Coronary artery (tissue), 2 donors: ENCODE measurements around the gene SLC27A5.

Experiments
- DNase-seq: peaks from one replicate; pipeline ENCODE4 v3.0.0-alpha.2; 2017; ENCODE audit warnings: low spot score
- H3K27ac ChIP-seq, 2 donors: fragments of 200-600 bp; sonication (generic); one replicate each; pipeline ENCODE4 v1.5.1; 2016 to 2019
- H3K4me3 ChIP-seq: fragments of 200-600 bp; sonication (generic); 2 replicates; pipeline ENCODE4 v1.5.1; 2016; ENCODE audit warnings: mild to moderate bottlenecking, moderate library complexity
- CTCF ChIP-seq: fragments of 200-600 bp; sonication (generic); IDR thresholded peaks from one replicate; pipeline ENCODE4 v1.5.1; 2019; ENCODE audit warnings: antibody characterized with exemption

Gene SLC27A5

GRCh38 chr19:58479303-58479702 lies 32.5 kb downstream of the SLC27A5 start:
- H3K27ac ChIP-seq: no peak overlapping the region
- no peak for TF ChIP-seq CTCF
- DNase-seq: no peak

GRCh38 chr19:58477871-58478270 lies 33.9 kb downstream of the SLC27A5 start:
- Histone ChIP-seq H3K27ac (peak overlapping the region in 1 of 2 donors; percentile 93), H3K4me3 (no peak overlapping the region)
- TF ChIP-seq CTCF: no peak
- no peak for DNase-seq

More at GRCh38 chr19:58479303-58479702, 32.5 kb downstream of the SLC27A5 start:
- no peak overlapping the region for H3K4me3 ChIP-seq

GRCh38 chr19:58477130-58477529 lies 34.7 kb downstream of the SLC27A5 start:
- no peak for DNase-seq
- Histone ChIP-seq H3K4me3 (peak overlapping the region; percentile 75), H3K27ac (peak overlapping the region; percentile 64 to 93)
- no peak for TF ChIP-seq CTCF

GRCh38 chr19:58476498-58477015 lies 35.2 kb downstream of the SLC27A5 start:
- TF ChIP-seq CTCF: no peak
- DNase-seq: no peak
- Histone ChIP-seq H3K27ac (peak overlapping the region; percentile 64 to 93), H3K4me3 (peak overlapping the region; percentile 75)

GRCh38 chr19:58475714-58476497 lies 35.9 kb downstream of the SLC27A5 start, which contains the start of gene ZNF446:
TSS of gene ZNF446 (plus strand) at chr19:58476352. CDS start at chr19:58477219, 867 bp downstream.
- DNase-seq: peak; percentile 99

GRCh38 chr19:58474997-58475713 lies 36.6 kb downstream of the SLC27A5 start:
- DNase-seq: no peak
- no peak for TF ChIP-seq CTCF
- Histone ChIP-seq H3K4me3 (peak overlapping the region; percentile 75), H3K27ac (peak overlapping the region; percentile 64 to 93)

More at GRCh38 chr19:58475714-58476497, 35.9 kb downstream of the SLC27A5 start, which contains the start of gene ZNF446:
- no peak for TF ChIP-seq CTCF
- peak within 1 kb of the TSS; percentile 75 for H3K4me3 ChIP-seq
- H3K27ac ChIP-seq: peak within 1 kb of the TSS; percentile 64 to 93
